GM19438 (cell line): ENCODE measurements around the gene HS6ST3.

Experiments
- ATAC-seq: cut with Tn5 transposase; IDR thresholded peaks from one replicate; pipeline ENCODE4 v1.9.1; 2021; ENCODE audit warnings: low read depth; ENCODE audit not compliant: unreplicated experiment

HS6ST3 gene

DNA sequence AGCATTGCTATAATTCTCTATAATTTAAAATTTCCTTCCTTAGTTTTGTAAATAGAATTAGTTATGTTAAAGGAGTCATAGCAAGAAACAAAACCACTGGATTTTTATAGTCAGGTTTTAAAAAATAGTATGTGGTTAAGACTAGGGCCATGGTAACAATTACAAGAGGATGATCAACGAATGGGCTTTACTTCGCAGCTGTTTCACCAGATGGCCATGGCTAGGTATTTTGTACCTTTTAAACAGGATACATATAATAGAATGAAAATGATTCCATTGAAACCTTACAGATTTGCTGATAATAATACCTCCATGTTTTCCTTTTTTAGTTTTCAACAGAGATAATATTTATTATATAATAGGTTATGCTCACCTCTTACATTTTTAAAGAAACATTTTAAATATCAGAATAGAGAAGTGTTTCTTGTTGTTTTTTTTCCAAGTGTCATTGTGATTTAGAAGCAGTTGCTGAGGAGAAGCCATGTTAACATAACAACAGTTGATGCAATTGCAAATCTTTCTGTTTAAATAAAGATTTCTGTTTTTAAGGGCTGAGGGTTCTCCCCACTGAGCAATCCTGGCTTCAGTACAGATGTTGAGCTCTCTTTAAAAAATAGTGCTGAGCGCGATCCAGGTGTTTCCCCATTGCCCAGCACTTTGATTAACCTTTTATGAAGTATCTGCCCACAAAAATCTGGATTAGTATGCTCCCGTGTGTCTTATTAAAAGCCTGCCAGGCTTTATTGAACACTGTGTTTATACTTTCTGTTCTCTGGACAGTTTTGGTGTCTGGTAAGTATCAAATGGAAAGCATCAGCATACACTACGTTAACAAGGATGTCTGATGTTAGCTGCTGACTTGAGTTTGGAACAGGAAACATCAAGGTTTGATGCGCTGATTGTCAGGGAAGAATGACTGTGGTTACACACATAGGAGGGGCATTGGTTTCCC lies 205.3 kb downstream of the HS6ST3 start:
- no peak for ATAC-seq

- no peak for ATAC-seq
These were observed 207.5 kb downstream of the HS6ST3 start for GRCh38 chr13:96297360-96297759.

GRCh38 chr13:96299235-96299634 lies 209.3 kb downstream of the HS6ST3 start:
- ATAC-seq, result no peak

DNA sequence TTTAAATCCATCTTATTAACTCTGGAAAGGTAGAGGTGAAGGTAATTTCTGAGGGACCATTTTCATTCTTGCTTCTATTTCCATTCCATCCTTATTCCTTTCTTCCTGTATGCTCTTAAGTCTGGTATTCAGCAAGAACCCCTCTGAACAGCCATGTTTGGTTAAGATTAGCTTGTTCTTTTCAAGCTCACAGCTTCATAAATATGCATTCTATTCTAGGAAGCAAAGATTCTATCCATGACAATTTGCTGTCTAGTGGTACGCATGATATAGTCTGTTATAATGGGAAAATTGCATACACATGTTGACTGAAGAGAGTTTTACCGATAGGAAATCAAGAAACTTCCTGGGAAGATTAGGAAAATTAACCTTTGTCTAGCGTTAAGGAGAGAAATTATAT lies 218.7 kb downstream of the HS6ST3 start:
- no peak for ATAC-seq

GRCh38 chr13:96314974-96315373 lies 225.1 kb downstream of the HS6ST3 start:
- no peak for ATAC-seq

- no peak for ATAC-seq
These were observed 248.1 kb downstream of the HS6ST3 start for GRCh38 chr13:96338030-96338429.

DNA sequence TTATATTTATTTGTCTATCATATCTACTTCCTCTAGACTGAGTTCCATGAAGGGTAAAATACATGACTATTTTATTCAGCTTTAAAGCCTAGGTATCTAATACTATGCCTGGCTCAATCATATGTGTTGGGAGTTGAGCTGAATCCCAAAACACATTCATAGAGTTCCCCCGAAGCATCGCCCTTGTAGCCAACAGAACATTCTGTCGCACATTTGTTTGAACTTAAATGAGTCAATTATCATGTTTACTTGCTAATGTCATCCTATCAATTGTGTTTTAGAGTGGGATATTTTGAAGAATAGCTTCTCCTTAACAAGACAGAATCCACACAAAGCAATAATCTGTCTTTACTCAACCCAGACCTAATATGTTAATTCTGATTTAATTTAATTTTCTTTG lies 252.4 kb downstream of the HS6ST3 start:
- ATAC-seq, result no peak

GRCh38 chr13:96342852-96343465 lies 253.1 kb downstream of the HS6ST3 start:
- no peak for ATAC-seq

DNA sequence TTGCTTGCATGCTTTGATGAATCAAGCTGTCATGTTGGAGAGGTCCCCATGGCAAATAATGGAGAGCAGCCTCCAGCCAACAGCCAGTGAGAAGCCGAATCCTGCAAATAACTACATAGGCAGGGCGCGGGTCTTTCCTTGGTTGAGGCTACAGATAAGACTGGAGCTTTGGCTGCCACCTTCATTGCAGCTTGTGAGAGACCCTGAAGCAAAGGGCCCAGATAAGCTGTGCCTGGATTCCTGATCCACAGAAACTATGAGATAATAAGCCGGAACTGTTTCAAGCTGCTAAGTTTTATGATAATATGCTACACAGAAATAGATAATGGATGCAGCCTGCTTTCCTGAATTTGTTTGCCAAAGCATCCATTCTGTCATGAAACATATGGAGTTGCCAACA lies 257.0 kb downstream of the HS6ST3 start:
- no peak for ATAC-seq

GRCh38 chr13:96373597-96373996 lies 283.7 kb downstream of the HS6ST3 start:
- ATAC-seq, result no peak

DNA sequence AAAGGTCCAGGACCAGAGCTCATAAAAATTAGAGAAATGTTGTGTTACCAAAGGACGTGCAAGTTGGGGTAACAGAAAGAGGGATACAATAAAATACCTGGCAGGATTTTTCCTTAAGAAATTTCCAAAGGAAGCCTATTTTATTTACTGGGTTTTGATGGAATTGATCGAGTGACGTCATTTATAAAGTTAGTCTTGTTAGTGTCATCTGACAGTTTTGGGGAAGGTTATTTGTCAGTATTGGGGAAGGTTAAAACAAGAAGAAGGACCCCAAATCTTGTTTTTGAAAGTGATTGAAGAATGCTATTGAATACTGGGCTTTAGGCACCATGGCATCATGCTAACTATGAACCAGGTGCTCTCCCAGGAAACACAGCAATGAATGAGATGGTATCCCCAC lies 287.9 kb downstream of the HS6ST3 start:
- ATAC-seq, result no peak

DNA sequence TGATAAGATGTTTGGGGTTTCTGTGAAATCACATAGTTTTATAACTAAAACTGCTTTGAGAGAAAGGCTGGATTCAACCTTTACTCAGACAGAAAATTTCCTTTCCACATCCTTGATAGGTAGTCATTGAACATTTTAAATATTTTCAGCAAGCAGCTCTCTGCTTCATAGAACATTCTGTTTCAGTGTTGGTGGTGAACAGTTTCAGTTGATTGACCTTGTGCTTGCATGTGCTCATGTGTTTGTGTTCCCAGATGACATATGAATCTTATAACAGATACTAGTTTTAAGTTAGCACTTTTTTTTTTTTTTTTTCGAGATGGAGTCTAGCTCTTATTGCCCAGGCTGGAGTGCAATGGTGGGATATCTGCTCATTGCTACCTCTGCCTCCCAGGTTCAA lies 290.1 kb downstream of the HS6ST3 start:
- no peak for ATAC-seq

DNA sequence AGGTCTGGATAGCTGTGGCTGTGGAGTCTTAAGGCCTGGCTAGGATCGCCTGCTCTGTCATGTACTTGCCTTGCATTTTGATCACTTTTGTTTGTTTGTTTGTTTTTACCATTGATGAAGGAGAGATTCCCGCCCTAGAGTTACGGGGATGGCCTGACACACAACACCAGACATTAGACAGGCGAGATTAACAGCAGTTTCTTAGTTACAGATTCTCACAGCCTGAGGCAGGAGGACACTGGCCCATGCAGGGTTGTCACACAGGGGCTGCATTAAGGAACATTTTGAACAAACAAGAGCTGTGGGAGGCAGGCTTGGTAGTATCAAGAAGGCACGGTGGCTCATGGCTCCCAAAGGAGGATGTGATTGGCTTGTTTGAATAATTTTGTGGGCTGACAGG lies 291.8 kb downstream of the HS6ST3 start:
- no peak for ATAC-seq

DNA sequence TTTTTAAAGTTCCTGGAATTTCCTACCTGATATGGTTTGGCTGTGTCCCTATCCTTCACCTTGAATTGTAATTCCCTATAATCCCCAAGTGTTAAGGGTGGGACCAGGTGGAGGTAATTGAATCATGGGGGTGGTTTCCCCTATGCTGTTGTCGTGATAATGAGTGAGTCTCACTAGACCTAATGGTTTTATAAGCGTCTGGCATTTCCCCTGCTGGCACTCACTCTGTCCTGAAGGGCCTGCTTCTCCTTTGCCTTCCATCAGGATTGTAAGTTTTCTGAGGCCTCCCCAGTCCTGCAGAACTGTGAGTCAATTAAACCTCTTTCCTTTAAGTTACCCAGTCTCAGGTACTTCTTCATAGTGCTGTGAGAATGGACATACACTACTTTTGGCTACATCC lies 298.7 kb downstream of the HS6ST3 start:
- ATAC-seq, result no peak

DNA sequence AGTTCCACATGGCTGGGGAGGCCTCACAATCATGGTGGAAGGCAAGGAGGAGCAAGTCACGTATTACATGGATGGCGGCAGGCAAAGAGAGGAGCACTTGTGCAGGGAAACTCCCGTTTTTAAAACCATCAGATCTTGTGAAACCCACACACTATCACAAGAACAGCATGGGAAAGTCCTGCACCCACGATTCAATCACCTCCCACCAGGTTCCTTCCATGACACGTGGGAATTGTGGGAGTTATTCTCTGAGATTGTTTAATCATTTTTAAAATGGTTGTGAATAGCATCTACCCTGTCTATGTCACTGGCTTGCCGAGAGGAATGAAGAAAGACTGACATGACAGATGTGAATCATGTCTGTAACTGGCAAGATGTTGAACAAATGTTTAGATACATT lies 301.7 kb downstream of the HS6ST3 start:
- no peak for ATAC-seq

GRCh38 chr13:96397807-96398206 lies 307.9 kb downstream of the HS6ST3 start:
- no peak for ATAC-seq

DNA sequence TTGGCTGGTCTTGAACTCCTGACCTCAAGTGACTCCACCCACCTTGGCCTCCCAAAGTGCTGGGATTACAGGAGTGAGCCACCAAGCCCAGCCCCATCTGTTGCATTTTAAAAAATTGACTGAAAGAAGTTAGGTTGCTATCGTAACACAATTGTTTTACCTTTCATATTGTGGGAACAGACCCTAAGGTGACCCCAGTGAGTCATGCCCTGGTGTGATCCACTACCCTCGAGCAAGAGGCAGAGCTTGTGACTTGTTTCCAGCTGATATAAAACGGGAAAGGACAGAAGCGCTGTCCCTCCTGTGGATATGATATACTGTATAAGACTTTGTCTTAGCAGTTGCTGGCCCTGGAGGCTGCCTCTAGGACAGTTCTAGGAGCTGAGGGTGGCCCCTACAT lies 308.6 kb downstream of the HS6ST3 start:
- no peak for ATAC-seq

DNA sequence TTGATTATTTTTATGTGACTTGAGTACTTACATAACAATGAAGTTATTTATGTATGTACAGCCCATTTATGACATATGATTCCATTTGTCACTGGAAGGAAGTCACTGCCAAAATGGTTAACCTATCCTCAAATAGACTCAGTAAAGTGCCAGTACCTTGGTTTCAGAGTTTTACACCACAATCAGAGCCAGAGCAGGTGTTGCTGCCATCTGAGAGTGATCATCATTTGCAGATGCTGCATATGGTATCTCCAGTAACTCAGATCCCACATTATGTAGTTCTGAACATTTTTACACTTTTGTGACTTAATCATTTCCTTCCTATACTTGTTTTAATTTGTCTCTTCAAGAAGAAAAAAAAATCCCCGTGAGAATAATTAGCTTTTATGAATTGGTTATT lies 313.3 kb downstream of the HS6ST3 start:
- ATAC-seq, result no peak

- ATAC-seq, result no peak
These were observed 313.7 kb downstream of the HS6ST3 start for GRCh38 chr13:96403651-96404050.

DNA sequence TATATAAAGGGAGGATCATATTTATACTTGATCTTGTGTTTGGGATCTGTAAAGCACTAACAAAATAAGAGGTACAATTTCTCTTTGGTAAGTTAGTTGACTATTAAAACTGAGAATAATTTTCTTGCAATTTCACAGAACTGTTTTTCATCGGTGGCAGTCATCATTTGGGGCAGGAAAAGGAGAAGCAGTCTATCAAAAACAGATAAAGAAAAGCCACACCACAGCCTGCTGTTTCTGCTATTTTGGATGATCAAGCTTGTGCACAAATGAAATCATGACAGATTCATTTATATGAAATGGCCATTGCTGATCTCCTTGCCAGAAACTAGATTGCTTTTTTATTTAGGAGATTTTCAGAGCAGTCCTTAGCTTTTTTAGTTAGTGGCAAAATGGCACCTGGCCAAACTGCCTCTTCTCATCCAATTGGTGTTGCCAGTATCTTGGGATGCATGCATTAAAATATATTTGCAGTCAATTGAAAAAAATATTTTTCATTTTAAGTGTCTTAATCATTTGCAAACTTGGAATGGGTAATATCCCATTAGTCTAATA lies 326.0 kb downstream of the HS6ST3 start:
- ATAC-seq, result no peak

- ATAC-seq, result no peak
These were observed 328.2 kb downstream of the HS6ST3 start for GRCh38 chr13:96417939-96418685.
